HepG2 (cell line): ENCODE results near the gene ANKRD60. TPM values are rescaled to one million over a fixed set of nuclear protein-coding genes. Genes with fewer than 3 reads are reported as not detected.
A peak's percentile ranks its signal among the peaks of the same experiment; 100 is the strongest.

Experiments used
- BRD4 ChIP-seq: sonication (generic); formaldehyde crosslinking; IDR thresholded peaks from 2 replicates; pipeline ENCODE4 v1.4.0; 2020; ENCODE audit warnings: missing genetic modification reagents
- DR1 ChIP-seq: sonication (generic); formaldehyde crosslinking; IDR thresholded peaks from 2 replicates; pipeline ENCODE4 v1.8.0; 2021; ENCODE audit warnings: mild to moderate bottlenecking, missing genetic modification reagents, inconsistent platforms
- ELF4 ChIP-seq: sonication (generic); formaldehyde crosslinking; IDR thresholded peaks from 2 replicates; pipeline ENCODE4 v1.5.0; 2020; ENCODE audit warnings: missing genetic modification reagents, mild to moderate bottlenecking, moderate library complexity, borderline replicate concordance
- EP300 ChIP-seq, 3 experiments: sonication (generic) in 1 of 3; formaldehyde crosslinking in 1 of 3; IDR thresholded peaks; 2 replicates each; pipeline versions ENCODE4 v1.5.1 to v1.6.1; 2011 to 2020; ENCODE audit warnings: low read depth in 2 of 3, low read length in 2 of 3, borderline replicate concordance in 1 of 3, improper control_type of control experiment in 1 of 3, mild to moderate bottlenecking in 1 of 3, missing genetic modification reagents in 1 of 3, moderate library complexity in 1 of 3
- GLI4 ChIP-seq: sonication (generic); formaldehyde crosslinking; IDR thresholded peaks from 2 replicates; pipeline ENCODE4 v1.5.1; 2020; ENCODE audit warnings: missing genetic modification reagents, mild to moderate bottlenecking, moderate library complexity, borderline replicate concordance
- GTF2F1 ChIP-seq: fragments of 150-350 bp; IDR thresholded peaks from 2 replicates; pipeline ENCODE4 v1.6.1; 2014; ENCODE audit warnings: low read length
- GTF3A ChIP-seq: sonication (generic); formaldehyde crosslinking; conservative IDR thresholded peaks from 2 replicates; pipeline ENCODE4 v1.4.0; 2020; ENCODE audit warnings: mild to moderate bottlenecking, missing genetic modification reagents
- MAF1 ChIP-seq: sonication (generic); formaldehyde crosslinking; IDR thresholded peaks from 2 replicates; pipeline ENCODE4 v1.5.0; 2020; ENCODE audit warnings: missing genetic modification reagents, borderline replicate concordance
- MYNN ChIP-seq: sonication (generic); formaldehyde crosslinking; IDR thresholded peaks from 2 replicates; pipeline ENCODE4 v1.4.0; 2020; ENCODE audit warnings: mild to moderate bottlenecking, low read depth, missing genetic modification reagents
- NRL ChIP-seq: sonication (generic); formaldehyde crosslinking; IDR thresholded peaks from 2 replicates; pipeline ENCODE4 v1.5.0; 2020; ENCODE audit warnings: missing genetic modification reagents, mild to moderate bottlenecking, moderate library complexity, borderline replicate concordance
- PCBP1 ChIP-seq: fragments of 200-400 bp; formaldehyde crosslinking; IDR thresholded peaks from 2 replicates; pipeline ENCODE4 v1.6.1; 2017; ENCODE audit warnings: mild to moderate bottlenecking, low read depth, low read length, borderline replicate concordance
- PITX1 ChIP-seq: sonication (generic); formaldehyde crosslinking; IDR thresholded peaks from 2 replicates; pipeline ENCODE4 v1.5.1; 2020; ENCODE audit warnings: mild to moderate bottlenecking, missing genetic modification reagents
- RFX5 ChIP-seq: IDR thresholded peaks from 2 replicates; pipeline ENCODE4 v1.6.1; 2011; ENCODE audit warnings: low read depth, low read length, improper control_type of control experiment
- SALL2 ChIP-seq: sonication (generic); formaldehyde crosslinking; IDR thresholded peaks from 2 replicates; pipeline ENCODE4 v1.8.1; 2023; ENCODE audit warnings: mild to moderate bottlenecking, missing genetic modification reagents, inconsistent platforms
- SIN3B ChIP-seq: fragments of 150-350 bp; IDR thresholded peaks from 2 replicates; pipeline ENCODE4 v1.6.1; 2014; ENCODE audit warnings: low read length
- SNAI1 ChIP-seq: sonication (generic); formaldehyde crosslinking; IDR thresholded peaks from 2 replicates; pipeline ENCODE4 v1.5.0; 2020; ENCODE audit warnings: mild to moderate bottlenecking, missing genetic modification reagents, borderline replicate concordance
- STAG1 ChIP-seq: sonication (generic); formaldehyde crosslinking; IDR thresholded peaks from 2 replicates; pipeline ENCODE4 v1.4.0; 2020; ENCODE audit warnings: missing genetic modification reagents
- WIZ ChIP-seq: sonication (generic); formaldehyde crosslinking; IDR thresholded peaks from 2 replicates; pipeline ENCODE4 v1.5.1; 2020; ENCODE audit warnings: mild to moderate bottlenecking, missing genetic modification reagents
- ZNF160 ChIP-seq: sonication (generic); formaldehyde crosslinking; IDR thresholded peaks from 2 replicates; pipeline ENCODE4 v1.8.0; 2022; ENCODE audit warnings: mild to moderate bottlenecking, inconsistent platforms, missing genetic modification reagents
- ZNF205 ChIP-seq: IDR thresholded peaks from 2 replicates; pipeline ENCODE4 v1.6.1; 2018; ENCODE audit warnings: missing biosample characterization, missing genetic modification reagents
- ZNF691 ChIP-seq: sonication (generic); formaldehyde crosslinking; IDR thresholded peaks from 2 replicates; pipeline ENCODE4 v1.4.0; 2020; ENCODE audit warnings: missing genetic modification reagents, low read depth, mild to moderate bottlenecking, borderline replicate concordance
- ZNF83 ChIP-seq: sonication (generic); formaldehyde crosslinking; IDR thresholded peaks from 2 replicates; pipeline ENCODE4 v1.4.0; 2020; ENCODE audit warnings: missing genetic modification reagents, mild to moderate bottlenecking, borderline replicate concordance
- polyA plus RNA-seq, 8 experiments: library from polyadenylated mRNA; depleted of rRNA in 3 of 8; stranded (reverse) in 7 of 8; unstranded in 1 of 8; fragments of >200 nt; fragmentation: Illumina TruSeq in 4 of 8; extraction: Trizol in 4 of 8; gene quantifications; 2 replicates each; pipeline versions ENCODE4 v1.2.1 to v1.2.3, GENCODE V29; 2011 to 2016; ENCODE audit warnings: low read depth in 4 of 8, missing spikeins in 1 of 8, mixed read lengths in 1 of 8; ENCODE audit not compliant: insufficient read depth in 1 of 8
- total RNA-seq, 5 experiments: library from RNA; depleted of rRNA; stranded (reverse); fragments of >200 nt; fragmentation: Illumina TruSeq; extraction: Trizol; gene quantifications; 2 replicates each; pipeline ENCODE4 v1.2.3, GENCODE V29; 2016; ENCODE audit warnings: low read depth in 1 of 5
- TF ChIP-seq, protein P1 (sequence below): sonication (generic); formaldehyde crosslinking; IDR thresholded peaks from 2 replicates; pipeline ENCODE4 v1.8.0; 2022; ENCODE audit warnings: mild to moderate bottlenecking, missing genetic modification reagents; ENCODE audit not compliant: insufficient replicate concordance
- TF ChIP-seq, protein P2 (sequence below): sonication (generic); formaldehyde crosslinking; IDR thresholded peaks from 2 replicates; pipeline ENCODE4 v1.9.0; 2021; ENCODE audit warnings: missing genetic modification reagents, borderline replicate concordance

ANKRD60 gene
- total and polyA plus RNA-seq, 2 of the 13 experiments (the other 11 are each of a cell fraction or from before 2014, with no cell fraction given), result not detected

DNA sequence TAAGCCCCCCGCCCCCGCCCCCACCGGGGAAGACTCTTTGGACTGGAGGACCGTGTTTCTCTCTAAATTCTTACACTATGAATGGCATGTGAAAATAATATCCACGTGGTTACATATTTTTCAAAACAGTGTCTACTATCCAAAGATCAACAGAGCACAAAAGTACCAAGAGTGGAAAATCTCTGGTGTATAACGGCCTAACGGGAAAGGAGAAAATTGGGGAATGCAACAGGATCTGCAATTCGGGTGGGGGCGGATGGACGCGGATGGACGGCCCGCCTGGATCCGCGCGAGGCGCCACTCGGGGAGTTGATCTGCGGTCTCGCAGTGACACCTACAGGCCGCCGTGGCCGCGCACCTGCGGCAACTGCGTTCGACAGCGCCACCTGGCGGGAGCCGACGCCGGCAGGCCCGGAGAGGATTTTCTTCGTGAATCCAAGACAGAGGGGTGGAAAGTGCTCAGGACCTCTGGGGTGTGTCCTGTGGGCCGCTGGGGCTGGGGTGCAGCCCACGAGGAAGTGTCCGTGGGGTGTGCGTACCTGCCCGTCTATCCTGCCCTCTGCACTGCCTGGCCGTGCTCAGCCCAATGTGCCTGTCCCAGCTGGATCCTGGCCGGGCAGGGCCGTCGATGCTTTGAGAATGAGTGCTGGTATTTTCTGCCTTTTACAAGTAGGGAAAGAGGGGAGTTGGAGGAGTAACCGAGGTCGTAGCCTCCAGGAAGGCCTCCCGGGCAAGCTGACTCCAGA is 18.6 kb downstream of the ANKRD60 start (continued):
- TF ChIP-seq, protein P1, sequence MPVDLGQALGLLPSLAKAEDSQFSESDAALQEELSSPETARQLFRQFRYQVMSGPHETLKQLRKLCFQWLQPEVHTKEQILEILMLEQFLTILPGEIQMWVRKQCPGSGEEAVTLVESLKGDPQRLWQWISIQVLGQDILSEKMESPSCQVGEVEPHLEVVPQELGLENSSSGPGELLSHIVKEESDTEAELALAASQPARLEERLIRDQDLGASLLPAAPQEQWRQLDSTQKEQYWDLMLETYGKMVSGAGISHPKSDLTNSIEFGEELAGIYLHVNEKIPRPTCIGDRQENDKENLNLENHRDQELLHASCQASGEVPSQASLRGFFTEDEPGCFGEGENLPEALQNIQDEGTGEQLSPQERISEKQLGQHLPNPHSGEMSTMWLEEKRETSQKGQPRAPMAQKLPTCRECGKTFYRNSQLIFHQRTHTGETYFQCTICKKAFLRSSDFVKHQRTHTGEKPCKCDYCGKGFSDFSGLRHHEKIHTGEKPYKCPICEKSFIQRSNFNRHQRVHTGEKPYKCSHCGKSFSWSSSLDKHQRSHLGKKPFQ, result no peak
- TF ChIP-seq ZNF691 (CRISPR knock-in tag) (peak; percentile 76; the same call in 1 of the 2 replicates), GTF2F1 (no peak), NRL (0 out of 2 replicates have a peak, but pooled peaks have one; percentile 73), ELF4 (CRISPR knock-in tag) (no peak), PITX1 (CRISPR knock-in tag) (peak; percentile 87), MYNN (0 out of 2 replicates have a peak, but pooled peaks have one; percentile 42), SALL2 (peak; percentile 91; the same call in 1 of the 2 replicates), EP300 (IDR thresholded peaks at IDR 0.05; ENCODE audit: low read depth in 2 of 2, low read length in 2 of 2) (peak in 1 of 2 experiments; percentile 76; a peak in 1 of 4 replicates), EP300 (CRISPR knock-in tag; IDR thresholded peaks at IDR 0.05; ENCODE audit: borderline replicate concordance) (no peak), DR1 (CRISPR knock-in tag) (peak; percentile 61; the same call in 1 of the 2 replicates), RFX5 (0 out of 2 replicates have a peak, but pooled peaks have one; percentile 45), SNAI1 (CRISPR knock-in tag) (no peak), ZNF205 (no peak), GTF3A (CRISPR knock-in tag) (no peak), BRD4 (CRISPR knock-in tag) (no peak), WIZ (CRISPR knock-in tag) (no peak), ZNF83 (CRISPR knock-in tag) (no peak; the same call in 1 of the 2 replicates), ZNF160 (CRISPR knock-in tag) (peak; percentile 90; the same call in 1 of the 2 replicates), GLI4 (CRISPR knock-in tag) (no peak), STAG1 (CRISPR knock-in tag) (peak; percentile 100), PCBP1 (0 out of 2 replicates have a peak, but pooled peaks have one; percentile 57), SIN3B (peak; percentile 48; the same call in 1 of the 2 replicates), MAF1 (CRISPR knock-in tag) (0 out of 2 replicates have a peak, but pooled peaks have one; percentile 63)
- TF ChIP-seq, protein P2, sequence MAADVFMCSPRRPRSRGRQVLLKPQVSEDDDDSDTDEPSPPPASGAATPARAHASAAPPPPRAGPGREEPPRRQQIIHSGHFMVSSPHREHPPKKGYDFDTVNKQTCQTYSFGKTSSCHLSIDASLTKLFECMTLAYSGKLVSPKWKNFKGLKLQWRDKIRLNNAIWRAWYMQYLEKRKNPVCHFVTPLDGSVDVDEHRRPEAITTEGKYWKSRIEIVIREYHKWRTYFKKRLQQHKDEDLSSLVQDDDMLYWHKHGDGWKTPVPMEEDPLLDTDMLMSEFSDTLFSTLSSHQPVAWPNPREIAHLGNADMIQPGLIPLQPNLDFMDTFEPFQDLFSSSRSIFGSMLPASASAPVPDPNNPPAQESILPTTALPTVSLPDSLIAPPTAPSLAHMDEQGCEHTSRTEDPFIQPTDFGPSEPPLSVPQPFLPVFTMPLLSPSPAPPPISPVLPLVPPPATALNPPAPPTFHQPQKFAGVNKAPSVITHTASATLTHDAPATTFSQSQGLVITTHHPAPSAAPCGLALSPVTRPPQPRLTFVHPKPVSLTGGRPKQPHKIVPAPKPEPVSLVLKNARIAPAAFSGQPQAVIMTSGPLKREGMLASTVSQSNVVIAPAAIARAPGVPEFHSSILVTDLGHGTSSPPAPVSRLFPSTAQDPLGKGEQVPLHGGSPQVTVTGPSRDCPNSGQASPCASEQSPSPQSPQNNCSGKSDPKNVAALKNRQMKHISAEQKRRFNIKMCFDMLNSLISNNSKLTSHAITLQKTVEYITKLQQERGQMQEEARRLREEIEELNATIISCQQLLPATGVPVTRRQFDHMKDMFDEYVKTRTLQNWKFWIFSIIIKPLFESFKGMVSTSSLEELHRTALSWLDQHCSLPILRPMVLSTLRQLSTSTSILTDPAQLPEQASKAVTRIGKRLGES, result no peak
